Naive B cell (primary cell): ENCODE results near the gene TNRC18. TPM values are rescaled to one million over a fixed set of nuclear protein-coding genes. Genes with fewer than 3 reads are reported as not detected.

Experiments used
- ATAC-seq, 2 donors: fragments of 150-1000 bp; cut with Tn5 transposase; 2 replicates each; pipeline ENCODE4 v1.10.0; 2021; ENCODE audit warnings: low read depth in 2 of 2, mild to moderate bottlenecking in 2 of 2, moderate library complexity in 2 of 2
- DNase-seq: peaks from one replicate; pipeline ENCODE4 v3.0.0; 2022
- H3K27ac Mint-ChIP-seq, 6 donors: one replicate each; pipeline ENCODE4 v1.8.0; 2020 to 2022; ENCODE audit warnings: mild to moderate bottlenecking in 6 of 6, mixed read lengths in 6 of 6, moderate library complexity in 5 of 6, inconsistent platforms in 2 of 6
- H3K27me3 Mint-ChIP-seq, 3 donors: one replicate each; pipeline ENCODE4 v1.8.0; 2021 to 2022; ENCODE audit warnings: mixed read lengths in 3 of 3, mild to moderate bottlenecking in 1 of 3
- H3K36me3 Mint-ChIP-seq, 2 donors: one replicate each; pipeline ENCODE4 v1.8.0; 2020 to 2022; ENCODE audit warnings: mixed read lengths in 2 of 2, inconsistent platforms in 1 of 2, mild to moderate bottlenecking in 1 of 2
- H3K4me1 Mint-ChIP-seq, 3 donors: one replicate each; pipeline ENCODE4 v1.8.0; 2020 to 2022; ENCODE audit warnings: mixed read lengths in 3 of 3, inconsistent platforms in 1 of 3, mild to moderate bottlenecking in 1 of 3, moderate library complexity in 1 of 3
- H3K4me3 Mint-ChIP-seq, 8 donors: one replicate each; pipeline ENCODE4 v1.8.0; 2020 to 2022; ENCODE audit warnings: mild to moderate bottlenecking in 8 of 8, mixed read lengths in 8 of 8, moderate library complexity in 8 of 8, inconsistent platforms in 2 of 8
- H3K9me3 Mint-ChIP-seq, 7 donors: one replicate each; pipeline ENCODE4 v1.8.0; 2020 to 2022; ENCODE audit warnings: mixed read lengths in 7 of 7, mild to moderate bottlenecking in 5 of 7, inconsistent platforms in 2 of 7, moderate library complexity in 1 of 7
- polyA plus RNA-seq, 6 donors: library from polyadenylated mRNA; unstranded; fragments of 300-500 nt; fragmentation: Illumina TruSeq; gene quantifications; one replicate each; pipeline ENCODE4 v1.2.3, GENCODE V29; 2021; ENCODE audit warnings: low read depth in 6 of 6

TNRC18 gene
- polyA plus RNA-seq, 6 donors from 2014 or later = 0.29 to 2.9 (median 2.0) TPM; not detected in 1

DNA sequence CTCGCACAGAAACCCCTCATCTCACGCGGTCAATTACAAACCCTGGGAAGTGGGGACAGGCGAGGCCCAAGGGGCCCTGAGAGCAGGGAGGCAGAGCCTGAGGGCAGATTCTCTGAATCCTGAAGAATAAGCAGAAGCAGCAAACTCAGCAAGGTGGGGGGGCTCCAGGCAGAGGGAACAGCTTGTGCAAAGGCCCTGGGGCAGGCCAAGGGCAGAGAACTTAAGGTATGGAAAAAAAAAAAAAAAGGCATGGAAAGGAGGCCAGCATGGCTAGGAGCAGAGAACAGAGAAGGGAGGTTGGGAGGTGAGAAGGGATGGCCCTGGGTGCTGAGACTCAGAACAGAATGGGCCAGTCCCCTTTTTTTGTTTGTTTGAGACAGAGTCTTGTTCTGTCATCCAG is 32.8 kb upstream of the TNRC18 start:
- H3K27me3 Mint-ChIP-seq = peaks cover 15 to 26% (median 24%) of the 10 kb centered on the region in 3 donors
- DNase-seq = no peak
- ATAC-seq = no peak

DNA sequence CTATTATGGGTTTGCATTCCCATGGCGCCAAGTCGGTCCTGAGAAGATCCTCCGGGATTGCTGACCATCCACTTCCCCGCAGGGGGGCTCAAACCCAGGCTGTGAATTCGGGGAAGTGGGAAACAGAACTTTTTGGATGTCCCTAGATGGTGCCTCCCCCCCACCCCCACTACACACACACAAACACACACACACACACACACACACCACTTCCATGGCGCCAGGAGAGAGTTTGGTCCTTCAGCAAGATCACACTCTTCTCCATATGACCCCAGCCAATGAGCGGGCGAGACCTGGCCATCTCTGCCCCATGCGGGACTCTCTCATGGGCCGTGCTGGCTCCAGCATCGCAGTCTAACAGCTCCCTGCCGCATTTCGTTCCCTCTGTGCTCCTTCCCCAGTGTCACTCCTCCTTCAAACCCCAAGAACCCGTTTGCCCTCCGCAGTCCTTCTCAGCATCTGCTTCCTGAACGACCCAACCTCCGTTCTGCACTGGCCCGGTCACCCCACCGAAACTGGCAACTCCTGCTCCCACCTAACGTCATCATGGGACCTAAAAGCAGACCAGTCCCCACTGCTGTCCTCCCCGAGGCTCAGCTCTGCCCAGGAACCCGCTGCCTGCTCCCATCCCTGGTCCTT is 32.1 kb upstream of the TNRC18 start:
- Mint-ChIP-seq H3K4me3 (no peak overlapping the region), H3K27ac (peak overlapping the region in 1 of 6 donors; percentile 97), H3K36me3 (peaks cover 0 to 12% of the 10 kb centered on the region in 2 donors), H3K4me1 (peaks cover 15 to 21% (median 17%) of the 10 kb centered on the region in 3 donors), H3K27me3 (peaks cover 15 to 25% (median 24%) of the 10 kb centered on the region in 3 donors), H3K9me3 (peaks cover 0 to 2% (median 0%) of the 10 kb centered on the region in 7 donors)
- DNase-seq = no peak
- no peak for ATAC-seq

More for the DNA sequence above, 32.8 kb upstream of the TNRC18 start:
- Mint-ChIP-seq H3K36me3 (peaks cover 0 to 12% of the 10 kb centered on the region in 2 donors), H3K4me3 (no peak overlapping the region), H3K4me1 (peaks cover 9 to 17% (median 16%) of the 10 kb centered on the region in 3 donors), H3K27ac (peak overlapping the region in 2 of 6 donors; percentile 90 to 97), H3K9me3 (peaks cover 0 to 2% (median 0%) of the 10 kb centered on the region in 7 donors)

DNA sequence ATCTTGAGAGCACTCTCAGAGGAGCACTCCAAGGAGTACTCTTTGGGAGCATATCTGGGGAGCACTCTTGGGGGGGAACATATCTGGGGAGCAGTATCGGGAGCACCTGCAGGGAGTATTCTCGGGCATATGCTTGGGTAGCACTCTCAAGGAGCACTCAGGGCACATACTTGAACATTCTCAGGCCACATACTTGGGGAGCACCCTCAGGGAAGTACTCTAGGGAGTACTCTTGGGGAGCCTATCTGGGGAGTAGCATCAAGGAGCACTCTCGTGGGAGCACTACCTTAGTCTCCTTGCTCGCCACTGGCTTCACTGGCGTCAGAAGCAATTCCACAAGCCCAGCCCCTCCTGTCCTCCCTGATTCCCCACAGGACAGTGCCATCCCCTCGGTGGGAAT is 31.5 kb upstream of the TNRC18 start:
- ATAC-seq (no peak), DNase-seq (no peak)
- Mint-ChIP-seq H3K27me3 (peaks cover 15 to 25% (median 24%) of the 10 kb centered on the region in 3 donors), H3K27ac (no peak overlapping the region), H3K36me3 (peaks cover 0 to 12% of the 10 kb centered on the region in 2 donors), H3K4me1 (peaks cover 15 to 21% (median 17%) of the 10 kb centered on the region in 3 donors), H3K4me3 (no peak overlapping the region), H3K9me3 (peaks cover 0 to 2% (median 0%) of the 10 kb centered on the region in 7 donors)

DNA sequence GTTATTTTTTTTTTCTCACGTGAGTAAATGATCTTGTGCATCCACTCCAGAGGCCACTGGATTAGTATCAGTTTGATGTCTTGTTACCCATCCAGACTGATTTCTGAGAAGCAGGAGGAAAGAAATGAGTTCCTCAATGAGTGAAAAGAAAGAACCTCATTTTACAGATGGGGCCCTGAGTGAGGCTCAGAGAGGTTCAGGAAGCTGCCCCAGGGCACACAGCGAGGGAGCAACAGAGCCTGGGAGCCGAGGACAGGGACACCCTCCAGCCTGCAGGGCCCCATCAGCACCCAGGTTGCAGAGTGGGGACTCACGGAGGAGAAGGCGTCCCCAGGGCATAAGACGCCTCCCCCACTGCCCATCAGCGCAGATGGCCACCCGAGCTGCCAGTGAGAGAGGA is 30.9 kb upstream of the TNRC18 start:
- no peak for ATAC-seq

DNA sequence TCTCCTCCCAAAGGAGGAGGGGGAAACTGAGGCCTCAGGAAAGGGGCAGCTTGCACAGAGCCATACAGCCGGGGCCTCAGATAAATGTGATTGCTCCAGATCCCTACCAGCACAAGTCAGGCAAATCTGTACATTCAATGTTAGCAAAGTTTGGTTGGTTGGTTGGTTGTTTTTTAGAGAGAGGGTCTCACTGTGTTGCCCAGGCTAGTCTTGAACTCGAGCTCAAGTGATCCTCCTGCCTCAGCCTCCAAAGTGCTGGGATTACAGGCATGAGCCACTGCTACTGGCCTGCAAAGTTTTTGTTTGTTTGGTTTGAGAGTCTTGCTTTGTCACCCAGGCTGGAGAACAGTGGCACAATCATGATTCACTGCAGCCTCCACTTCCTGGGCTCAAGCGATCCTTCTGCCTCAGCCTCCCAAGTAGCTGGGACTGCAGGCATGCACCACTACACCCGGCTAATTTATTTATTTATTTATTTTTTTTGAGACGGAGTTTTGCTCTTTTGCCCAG is 30.0 kb upstream of the TNRC18 start:
- H3K4me3 Mint-ChIP-seq = no peak overlapping the region
- ATAC-seq (no peak), DNase-seq (no peak)
- peaks cover 14 to 21% (median 15%) of the 10 kb centered on the region in 3 donors for H3K4me1 Mint-ChIP-seq
- H3K27ac Mint-ChIP-seq = peak overlapping the region in 1 of 6 donors; percentile 9
- H3K36me3 Mint-ChIP-seq = peaks cover 0 to 12% of the 10 kb centered on the region in 2 donors
- H3K27me3 Mint-ChIP-seq = peaks cover 15 to 25% (median 24%) of the 10 kb centered on the region in 3 donors
- peaks cover 0 to 2% (median 0%) of the 10 kb centered on the region in 7 donors for H3K9me3 Mint-ChIP-seq

More for the DNA sequence above, 30.9 kb upstream of the TNRC18 start:
- Mint-ChIP-seq H3K4me1 (peaks cover 15 to 21% (median 17%) of the 10 kb centered on the region in 3 donors), H3K9me3 (peaks cover 0 to 2% (median 0%) of the 10 kb centered on the region in 7 donors), H3K4me3 (peak overlapping the region in 1 of 8 donors; percentile 5), H3K27me3 (peaks cover 15 to 25% (median 24%) of the 10 kb centered on the region in 3 donors), H3K36me3 (peaks cover 0 to 12% of the 10 kb centered on the region in 2 donors), H3K27ac (no peak overlapping the region)
- DNase-seq = no peak

DNA sequence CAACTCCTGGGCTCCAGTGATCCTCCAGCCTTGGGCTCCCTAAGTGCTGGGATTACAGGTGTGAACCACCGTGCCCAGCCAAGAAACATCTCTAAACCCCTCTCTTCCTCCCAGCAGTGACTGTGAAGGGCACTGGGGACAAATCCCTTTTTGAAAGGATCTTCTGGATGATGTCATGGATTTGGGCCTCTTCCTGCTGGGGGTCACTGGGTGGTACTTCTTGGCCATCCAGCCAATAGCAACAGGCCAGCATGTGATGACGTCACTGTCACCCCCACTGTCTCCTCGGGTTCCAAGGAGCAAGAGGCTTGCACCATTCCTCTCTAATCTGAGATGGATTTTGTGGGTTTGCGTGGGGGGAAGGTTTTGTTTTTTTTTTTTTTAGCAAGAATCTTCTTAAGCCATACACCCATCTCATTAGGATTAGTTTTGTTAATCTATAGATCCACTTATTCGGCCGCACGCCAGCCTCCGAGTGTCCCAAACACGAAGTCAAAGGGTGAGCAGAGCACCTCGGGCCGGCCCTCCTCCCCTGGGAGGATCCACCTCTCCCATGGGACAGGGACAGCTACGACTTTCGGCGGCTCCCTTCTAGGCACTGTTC is 29.4 kb upstream of the TNRC18 start:
- Mint-ChIP-seq H3K27ac (peak overlapping the region in 1 of 6 donors; percentile 47), H3K27me3 (peaks cover 15 to 25% (median 24%) of the 10 kb centered on the region in 3 donors), H3K4me1 (peaks cover 10 to 21% (median 15%) of the 10 kb centered on the region in 3 donors), H3K36me3 (peaks cover 0 to 12% of the 10 kb centered on the region in 2 donors), H3K9me3 (peaks cover 0 to 2% (median 0%) of the 10 kb centered on the region in 7 donors), H3K4me3 (no peak overlapping the region)
- ATAC-seq (no peak), DNase-seq (no peak)

DNA sequence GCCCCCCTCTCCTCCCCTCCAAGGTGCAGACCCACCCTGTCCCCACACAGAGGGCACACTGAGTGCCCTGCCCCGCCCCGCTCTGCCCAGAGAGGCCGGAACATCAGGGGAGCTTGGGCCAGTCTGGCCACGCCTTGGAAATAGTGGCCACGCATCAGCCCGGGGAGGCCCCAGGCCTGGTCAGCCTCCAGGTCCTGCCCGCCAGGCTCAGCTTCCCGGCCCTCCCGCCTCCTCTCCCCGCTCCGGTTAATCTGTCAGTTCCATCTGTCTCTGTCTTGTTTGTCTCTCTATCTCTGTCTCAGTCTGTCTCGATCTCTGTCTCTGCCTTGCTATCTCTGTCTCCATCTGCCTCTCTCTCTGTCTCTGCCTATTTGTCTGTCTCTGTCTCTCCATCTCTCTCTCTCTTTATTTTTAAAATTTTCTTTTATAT is 28.9 kb upstream of the TNRC18 start:
- H3K27me3 Mint-ChIP-seq = peaks cover 15 to 25% (median 24%) of the 10 kb centered on the region in 3 donors
- no peak for DNase-seq
- no peak overlapping the region for H3K27ac Mint-ChIP-seq
- ATAC-seq = no peak
- H3K36me3 Mint-ChIP-seq = peaks cover 0 to 12% of the 10 kb centered on the region in 2 donors
- H3K9me3 Mint-ChIP-seq = peaks cover 0 to 2% (median 0%) of the 10 kb centered on the region in 7 donors
- peaks cover 5 to 17% (median 15%) of the 10 kb centered on the region in 3 donors for H3K4me1 Mint-ChIP-seq
- no peak overlapping the region for H3K4me3 Mint-ChIP-seq

DNA sequence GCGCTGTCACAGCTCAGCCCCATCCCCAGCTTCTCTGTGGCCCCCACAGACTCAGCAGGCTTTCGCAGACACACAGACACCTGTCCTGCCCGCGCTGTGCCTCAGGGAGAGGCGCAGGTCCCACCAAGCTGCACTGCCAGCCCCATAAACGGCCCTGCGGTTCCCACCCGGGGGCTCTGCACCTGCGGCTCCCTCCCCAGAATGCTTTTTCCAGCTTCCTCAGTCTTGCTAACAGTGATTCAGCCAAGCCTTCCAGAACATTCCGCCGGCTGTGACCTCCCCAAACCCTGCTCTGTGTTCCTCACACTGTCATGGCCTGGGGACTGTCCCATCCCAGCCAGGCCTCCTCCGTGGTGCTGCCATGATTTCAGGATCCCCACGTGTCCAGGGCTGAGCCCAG is 27.8 kb upstream of the TNRC18 start:
- DNase-seq (no peak), ATAC-seq (no peak)
- Mint-ChIP-seq H3K4me3 (no peak overlapping the region), H3K27ac (peak overlapping the region in 1 of 6 donors; percentile 74), H3K27me3 (peaks cover 14 to 18% (median 18%) of the 10 kb centered on the region in 3 donors), H3K4me1 (peaks cover 3 to 15% (median 12%) of the 10 kb centered on the region in 3 donors), H3K9me3 (peaks cover 0 to 2% (median 0%) of the 10 kb centered on the region in 7 donors), H3K36me3 (peaks cover 0 to 6% of the 10 kb centered on the region in 2 donors)

DNA sequence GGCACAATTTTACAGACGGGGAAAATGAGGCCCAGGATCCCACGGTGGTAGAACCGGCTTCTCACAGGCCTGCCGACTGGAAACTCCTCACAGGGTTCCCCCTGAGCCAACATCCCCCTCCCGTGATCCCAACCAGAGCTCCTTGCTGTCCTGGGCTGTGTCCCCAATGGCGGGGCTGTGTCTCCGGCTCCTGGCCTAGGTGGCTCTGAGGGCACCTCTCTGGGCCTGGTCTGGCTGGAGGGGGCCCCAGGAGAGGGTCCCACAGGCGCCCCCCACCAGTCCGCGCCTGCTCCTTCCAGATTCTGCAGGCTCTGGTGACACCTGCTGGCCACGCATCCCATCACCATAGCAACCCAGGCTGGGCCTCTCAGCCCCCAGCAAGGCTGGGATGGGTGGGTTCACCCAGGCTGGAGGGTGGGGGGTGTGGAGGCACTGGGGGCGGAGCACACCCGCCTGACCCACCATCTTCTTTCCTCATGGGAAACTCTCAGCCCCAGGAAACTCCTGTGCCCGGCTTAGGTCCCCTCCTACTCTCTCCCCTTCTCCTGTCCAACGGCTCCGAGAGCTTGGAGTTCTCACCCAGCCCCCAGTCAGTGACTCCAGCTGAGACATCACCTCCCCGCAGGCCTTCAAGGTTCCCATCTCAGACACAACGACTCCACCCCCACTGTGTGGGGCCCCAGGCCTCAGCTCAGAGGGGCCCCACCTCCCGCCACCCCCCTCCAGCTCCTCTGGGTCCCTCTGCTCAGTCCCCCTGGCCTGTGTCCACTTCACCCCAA is 27.1 kb upstream of the TNRC18 start:
- DNase-seq = no peak
- no peaks in the 10 kb centered on the region for H3K9me3 Mint-ChIP-seq
- H3K27ac Mint-ChIP-seq = peak overlapping the region in 1 of 6 donors; percentile 74
- ATAC-seq = peak; percentile 66 to 72
- H3K4me1 Mint-ChIP-seq = peaks cover 3 to 8% (median 6%) of the 10 kb centered on the region in 3 donors
- no peak overlapping the region for H3K4me3 Mint-ChIP-seq
- H3K36me3 Mint-ChIP-seq = no peaks in the 10 kb centered on the region
- H3K27me3 Mint-ChIP-seq = peaks cover 8 to 11% (median 11%) of the 10 kb centered on the region in 3 donors

DNA sequence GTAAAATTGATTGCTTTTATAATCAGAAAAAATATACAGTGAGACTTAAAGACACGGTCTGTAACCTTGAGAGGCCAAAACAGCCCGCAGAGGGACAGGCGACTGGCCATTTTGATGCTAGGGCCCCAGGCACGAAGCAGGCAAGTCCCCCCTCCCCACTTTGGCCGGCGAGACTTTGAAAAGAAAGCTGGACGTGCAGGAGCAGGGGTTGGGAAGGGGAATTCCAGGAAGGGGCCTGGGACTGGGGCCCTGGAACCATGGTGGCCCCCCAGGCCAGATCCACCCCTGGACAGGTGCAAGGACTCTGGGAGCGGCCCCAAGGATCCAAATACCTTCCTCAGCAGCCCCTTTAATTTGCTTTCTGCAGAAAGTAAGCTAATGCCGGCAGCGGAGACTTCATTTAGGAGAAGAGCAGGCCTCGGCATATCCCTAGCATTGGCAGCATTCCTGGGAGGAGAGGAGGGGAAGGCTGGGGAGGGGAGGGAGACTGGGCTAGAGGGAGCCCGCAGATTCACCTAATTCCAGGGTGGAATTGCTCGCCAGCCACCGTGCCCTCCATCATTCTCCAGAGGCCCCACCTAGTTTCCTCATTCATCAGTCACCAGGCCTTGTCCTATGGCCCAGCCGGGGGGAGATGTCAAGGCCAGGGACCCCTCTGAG is 24.9 kb upstream of the TNRC18 start:
- H3K4me3 Mint-ChIP-seq = no peak overlapping the region
- H3K9me3 Mint-ChIP-seq = no peaks in the 10 kb centered on the region
- no peaks in the 10 kb centered on the region for H3K36me3 Mint-ChIP-seq
- peaks cover 3 to 8% (median 6%) of the 10 kb centered on the region in 3 donors for H3K4me1 Mint-ChIP-seq
- ATAC-seq = no peak
- peaks cover 8 to 10% (median 8%) of the 10 kb centered on the region in 3 donors for H3K27me3 Mint-ChIP-seq
- no peak for DNase-seq
- no peak overlapping the region for H3K27ac Mint-ChIP-seq

DNA sequence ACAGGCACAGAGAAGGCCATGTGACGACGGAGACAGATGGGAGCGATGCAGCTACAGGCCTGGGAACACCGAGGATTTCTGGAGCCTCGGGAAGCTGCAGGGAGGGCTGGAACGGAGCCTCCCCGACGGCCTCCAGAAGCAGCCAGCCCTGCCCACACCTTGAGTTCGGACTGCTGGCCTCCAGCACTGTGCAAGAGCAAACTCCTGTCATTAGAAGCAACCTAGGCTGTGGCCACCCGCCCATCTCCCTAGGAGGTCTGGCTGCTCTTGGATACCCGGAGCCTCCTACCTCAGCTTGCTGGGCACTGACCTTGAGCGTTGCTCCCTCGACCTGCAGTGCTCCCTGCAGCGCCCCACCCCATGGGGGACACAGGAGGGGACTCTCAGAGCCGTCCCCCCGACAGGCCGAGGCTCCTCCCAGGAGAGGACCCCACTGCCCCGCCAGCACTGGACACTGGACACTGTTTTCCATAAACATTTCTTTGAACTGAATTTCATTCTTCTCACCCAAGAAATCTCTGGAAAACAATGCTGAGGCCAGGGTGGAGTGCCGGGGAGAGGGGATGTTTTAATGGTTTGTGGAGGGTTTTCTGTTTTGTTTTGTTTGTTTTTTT is 22.5 kb upstream of the TNRC18 start:
- Mint-ChIP-seq H3K4me3 (no peak overlapping the region), H3K9me3 (no peaks in the 10 kb centered on the region), H3K36me3 (no peaks in the 10 kb centered on the region), H3K27me3 (peaks cover 0 to 12% (median 8%) of the 10 kb centered on the region in 3 donors), H3K27ac (no peak overlapping the region), H3K4me1 (peaks cover 5 to 10% (median 6%) of the 10 kb centered on the region in 3 donors)
- no peak for ATAC-seq
- no peak for DNase-seq

DNA sequence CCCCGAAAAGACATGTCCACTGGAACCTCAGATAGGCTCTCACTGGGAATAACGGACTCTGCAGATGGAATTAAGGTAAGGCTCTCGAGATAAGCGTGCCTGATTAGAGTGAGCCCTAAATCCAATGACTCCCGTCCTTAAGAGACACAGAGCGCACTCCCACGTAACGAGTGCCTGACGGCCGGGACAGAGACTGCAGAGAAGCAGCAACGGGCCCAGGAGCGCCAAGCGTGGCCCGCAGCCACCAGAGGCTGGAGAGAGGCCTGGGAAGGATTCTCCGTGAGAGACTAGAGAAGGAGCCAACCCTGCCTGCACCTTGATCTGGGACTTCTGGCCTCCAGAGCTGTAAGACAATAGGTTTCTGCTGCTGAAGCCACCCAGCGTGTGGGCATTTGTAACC is 20.0 kb upstream of the TNRC18 start:
- no peak for ATAC-seq
- peaks cover 0 to 17% (median 8%) of the 10 kb centered on the region in 3 donors for H3K27me3 Mint-ChIP-seq
- peak overlapping the region in 1 of 6 donors; percentile 48 for H3K27ac Mint-ChIP-seq
- peaks cover 3 to 8% (median 5%) of the 10 kb centered on the region in 3 donors for H3K4me1 Mint-ChIP-seq
- no peaks in the 10 kb centered on the region for H3K9me3 Mint-ChIP-seq
- no peak for DNase-seq
- H3K36me3 Mint-ChIP-seq = no peaks in the 10 kb centered on the region
- no peak overlapping the region for H3K4me3 Mint-ChIP-seq
